ENCODE data around the gene CD8A. TPM values are rescaled to one million over a fixed set of nuclear protein-coding genes. Genes with fewer than 3 reads are reported as not detected.

Gene CD8A
- total RNA-seq, 2 experiments from 2014 or later, result 419 to 432 TPM

GRCh38 chr2:86751778-86752177, 38.9 kb downstream of the CD8A start:
- H3K4me3 Mint-ChIP-seq, result no peak overlapping the region
- CTCF ChIA-PET, result interaction anchor here (1.1 to 1.3 kb wide), 2 partner anchors 8 to 30 kb away, joined by 3 read pairs; no protein-coding TSS in a partner anchor
- H3K4me1 Mint-ChIP-seq (ENCODE audit: low read depth), result peaks cover 30% of the 10 kb centered on the region
- ATAC-seq (no peak), DNase-seq (no peak)
- H3K27ac Mint-ChIP-seq, result no peak overlapping the region
- no peaks in the 10 kb centered on the region for H3K27me3 Mint-ChIP-seq
- no peak for TF ChIP-seq CTCF (IDR thresholded peaks at IDR 0.05)
- H3K36me3 Mint-ChIP-seq (ENCODE audit: low read depth), result peaks cover 73% of the 10 kb centered on the region
- intact Hi-C loops (cut with micrococcal nuclease), result no loop called here
- H3K9me3 Mint-ChIP-seq, result peaks cover 10% of the 10 kb centered on the region
- POLR2A ChIA-PET, result no interaction called here

DNA sequence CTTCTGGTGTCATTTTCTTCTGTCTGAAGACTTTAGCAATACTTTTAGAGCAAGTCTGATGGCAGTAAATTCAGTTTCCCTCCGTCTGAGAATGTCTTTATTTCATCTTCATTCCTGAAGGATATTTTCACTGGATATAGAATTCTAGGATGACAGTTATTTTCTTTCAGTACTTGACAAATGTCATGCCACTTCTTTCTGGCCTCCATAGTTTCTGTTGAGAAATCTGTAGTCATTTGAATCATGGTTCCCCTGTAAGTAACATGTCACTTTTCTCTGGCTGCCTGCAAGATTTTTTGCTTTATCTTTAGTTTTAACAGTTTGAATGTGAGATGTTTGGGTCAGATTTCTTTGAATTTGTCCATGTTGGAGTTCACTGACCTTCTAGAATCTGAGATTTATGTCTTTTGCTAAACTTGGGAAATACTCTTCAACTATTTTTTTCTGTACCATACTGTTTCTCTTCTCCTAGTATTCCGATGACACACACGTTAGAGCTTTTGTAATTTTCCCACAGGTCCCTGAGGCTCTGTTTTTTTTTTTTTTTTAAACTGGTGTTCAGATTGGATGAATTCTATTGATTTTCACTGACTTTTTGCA, 40.4 kb downstream of the CD8A start:
- ATAC-seq (no peak), DNase-seq (no peak)
- H3K4me3 Mint-ChIP-seq, result no peak overlapping the region
- intact Hi-C loops (cut with micrococcal nuclease), result no loop called here
- no peaks in the 10 kb centered on the region for H3K27me3 Mint-ChIP-seq
- peaks cover 68% of the 10 kb centered on the region for H3K36me3 Mint-ChIP-seq (ENCODE audit: low read depth)
- H3K4me1 Mint-ChIP-seq (ENCODE audit: low read depth), result peaks cover 41% of the 10 kb centered on the region
- ChIA-PET POLR2A (no interaction called here), CTCF (no interaction called here)
- H3K27ac Mint-ChIP-seq, result peak overlapping the region; percentile 66
- TF ChIP-seq CTCF (IDR thresholded peaks at IDR 0.05), result no peak
- H3K9me3 Mint-ChIP-seq, result peaks cover 10% of the 10 kb centered on the region

- peaks cover 10% of the 10 kb centered on the region for H3K9me3 Mint-ChIP-seq
- TF ChIP-seq CTCF (IDR thresholded peaks at IDR 0.05), result no peak
- intact Hi-C loops (cut with micrococcal nuclease), result no loop called here
- H3K4me1 Mint-ChIP-seq (ENCODE audit: low read depth), result peaks cover 50% of the 10 kb centered on the region
- peak overlapping the region; percentile 72 for H3K27ac Mint-ChIP-seq
- peak; percentile 52 for DNase-seq
- ATAC-seq, result peak; percentile 77
- H3K36me3 Mint-ChIP-seq (ENCODE audit: low read depth), result peaks cover 67% of the 10 kb centered on the region
- H3K4me3 Mint-ChIP-seq, result no peak overlapping the region
- POLR2A ChIA-PET, result interaction anchor here (0.7 to 1.5 kb wide), 2 partner anchors 38 to 43 kb away, joined by 3 to 4 read pairs; partner anchors contain the start of gene CD8A
- H3K27me3 Mint-ChIP-seq, result no peaks in the 10 kb centered on the region
- CTCF ChIA-PET, result interaction anchor here (1.2 to 2.8 kb wide), 2 partner anchors 16 to 22 kb away, joined by 3 to 21 read pairs; no protein-coding TSS in a partner anchor
Measured at GRCh38 chr2:86747711-86748639, 42.7 kb downstream of the CD8A start.

DNA sequence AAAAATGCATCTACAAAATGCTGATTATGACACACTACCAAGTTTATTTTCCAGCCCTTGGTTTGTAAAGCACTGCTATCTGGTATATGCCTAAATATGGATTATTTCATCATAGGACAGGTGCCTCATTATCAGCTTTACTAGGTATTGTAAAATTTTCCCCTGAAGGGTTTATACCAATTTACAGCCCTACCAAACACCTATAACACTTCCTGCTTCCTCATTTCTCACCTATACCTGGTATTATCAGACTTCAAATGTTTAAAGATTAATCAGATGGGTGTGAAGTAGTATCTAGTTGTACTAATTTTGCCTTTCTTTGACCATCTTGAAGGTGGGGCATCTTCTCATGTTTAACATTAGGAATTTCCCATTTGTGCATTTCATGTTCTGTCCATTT, 43.8 kb downstream of the CD8A start:
- Mint-ChIP-seq H3K27me3 (no peaks in the 10 kb centered on the region), H3K4me3 (no peak overlapping the region), H3K4me1 (ENCODE audit: low read depth) (peaks cover 54% of the 10 kb centered on the region), H3K9me3 (peaks cover 10% of the 10 kb centered on the region), H3K27ac (peak overlapping the region; percentile 77), H3K36me3 (ENCODE audit: low read depth) (peaks cover 60% of the 10 kb centered on the region)
- POLR2A ChIA-PET, result interaction anchor here (0.6 kb wide), 1 partner anchor 144 kb away, joined by 3 read pairs; no protein-coding TSS in a partner anchor
- TF ChIP-seq CTCF (IDR thresholded peaks at IDR 0.05), result no peak
- peak; percentile 17 for ATAC-seq
- DNase-seq, result no peak
- CTCF ChIA-PET, result interaction anchor here (2.8 kb wide), 1 partner anchor 17 kb away, joined by 21 read pairs; no protein-coding TSS in a partner anchor
- intact Hi-C loops (cut with micrococcal nuclease), result no loop called here

Measured in activated CD8-positive, alpha-beta T cell treated with anti-CD3 and anti-CD28 coated beads for 36 hours (primary cell).